ENCODE results near the gene NTF4.
A peak's percentile ranks its signal among the peaks of the same experiment; 100 is the strongest.
"Not testable (repeated sequence)": the region's sequence is repeated elsewhere in the genome, so short reads cannot be mapped to it uniquely, and the experiment has no call there.

NTF4 gene

DNA sequence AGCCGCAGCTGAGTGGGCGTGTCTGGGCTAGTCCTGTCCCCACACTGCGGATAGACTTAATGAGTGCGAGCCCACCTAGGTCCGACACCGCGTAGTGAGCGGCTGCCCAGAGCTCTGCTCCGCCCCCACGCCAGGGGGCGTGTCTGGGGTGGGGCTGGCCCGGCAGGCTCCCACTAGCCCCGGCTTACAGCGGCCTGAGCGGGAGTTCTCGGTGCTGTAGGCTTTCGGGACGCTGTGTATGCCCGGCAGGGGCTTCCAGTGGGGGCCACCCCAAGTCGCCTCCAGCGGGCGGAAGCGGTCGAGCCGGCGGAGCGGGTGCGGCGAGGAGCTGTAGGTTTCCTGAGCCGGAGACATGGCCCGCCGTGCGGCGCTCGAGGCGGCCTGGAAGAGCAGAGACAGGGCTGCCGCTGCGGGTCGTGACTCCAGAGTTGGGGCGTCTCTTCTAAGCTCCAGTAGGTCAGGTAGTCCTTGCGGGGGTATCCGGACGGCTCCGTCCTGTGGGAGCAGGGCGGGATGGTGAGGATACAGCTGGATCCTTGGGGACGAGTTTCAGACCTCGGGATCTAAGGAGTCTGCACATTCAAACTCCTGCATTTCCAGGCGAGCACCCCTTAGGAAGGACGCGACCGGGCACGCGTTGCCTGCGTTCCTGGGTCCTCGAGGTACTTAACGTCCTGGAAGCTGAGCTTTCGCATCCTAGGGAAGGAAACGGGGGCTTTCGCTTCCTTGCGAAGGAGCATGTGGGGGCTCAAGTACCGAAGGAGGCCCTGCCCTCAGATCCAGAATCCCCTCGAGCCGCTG is 8.3 kb downstream of the NTF4 start:
- peak; percentile 27 for DNase-seq

DNA sequence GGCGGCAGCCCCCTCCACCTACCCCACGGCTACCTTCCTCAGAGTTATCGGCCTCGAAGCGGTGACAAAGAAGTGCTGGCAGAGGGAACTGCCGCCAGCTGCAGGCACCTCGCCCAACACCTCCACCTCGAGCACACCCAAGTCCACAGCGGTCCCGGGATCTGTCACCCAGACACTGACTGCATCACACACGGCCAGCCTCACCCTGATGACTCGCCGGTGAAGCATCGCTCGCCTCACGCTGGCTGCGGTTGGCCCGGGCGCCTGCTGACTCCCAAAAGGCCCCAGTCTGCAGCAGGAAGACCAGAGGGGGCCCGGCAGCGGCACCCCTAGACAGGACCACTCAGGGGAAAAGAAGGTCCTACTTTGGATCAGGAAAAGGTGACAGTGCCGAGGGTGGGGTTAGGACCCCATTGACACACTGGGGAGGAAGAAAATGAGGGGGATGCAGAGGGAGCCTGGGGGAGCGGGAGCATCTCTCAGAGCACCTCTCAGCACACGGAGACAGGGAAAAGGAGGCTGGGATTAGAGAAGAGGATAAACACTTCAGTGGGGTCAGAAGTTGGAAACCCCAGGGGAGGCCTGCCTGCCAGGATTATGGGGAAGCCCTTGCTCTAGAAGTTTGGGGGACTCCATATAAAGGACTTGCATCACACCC is 14.1 kb downstream of the NTF4 start:
- DNase-seq = not testable (repeated sequence)

DNA sequence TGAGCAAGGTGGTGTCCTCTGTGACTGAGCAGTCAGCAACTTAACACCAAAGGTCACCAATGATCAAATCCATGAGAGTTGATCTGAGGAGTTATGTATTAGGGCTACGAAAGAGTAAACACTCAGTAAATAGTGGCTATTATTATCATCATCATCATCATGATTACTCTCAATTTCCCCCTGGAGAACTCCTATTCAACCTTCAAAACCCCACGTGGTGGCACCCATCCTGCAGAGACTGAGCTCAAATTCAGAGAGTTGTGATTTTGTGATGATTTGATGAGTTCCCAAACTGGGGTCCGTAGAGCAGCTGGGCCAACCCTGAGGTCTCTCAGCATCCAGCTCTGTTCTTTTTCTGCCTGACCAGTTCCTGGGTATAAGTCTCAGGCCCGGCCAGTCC is 14.8 kb downstream of the NTF4 start:
- not testable (repeated sequence) for DNase-seq

DNA sequence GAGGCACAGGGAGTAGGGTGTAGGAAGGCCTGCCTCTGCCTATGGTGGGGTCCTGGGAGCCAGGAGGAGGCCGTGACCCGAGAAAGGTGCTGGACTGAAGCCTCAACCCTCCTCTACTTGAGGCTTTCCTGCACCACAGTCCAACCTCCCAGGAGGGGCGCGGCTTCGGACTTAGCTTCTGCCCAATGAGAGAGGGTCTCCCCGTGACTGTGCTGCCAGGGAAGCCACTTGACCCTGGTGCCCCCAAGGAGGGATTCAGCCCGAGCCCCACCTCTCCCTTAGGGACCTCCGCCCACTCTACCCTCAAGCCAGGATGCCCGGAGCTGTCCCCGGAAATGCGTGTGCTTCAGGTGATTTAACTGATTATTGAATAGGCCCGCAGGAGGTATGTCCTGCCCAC is 15.6 kb downstream of the NTF4 start, which contains the start of gene CGB8:
CGB8 (minus strand) TSS at position 101 of the 400 bp plus-strand sequence. CDS start 372 bp downstream, outside the sequence.
- DNase-seq = not testable (repeated sequence)

DNA sequence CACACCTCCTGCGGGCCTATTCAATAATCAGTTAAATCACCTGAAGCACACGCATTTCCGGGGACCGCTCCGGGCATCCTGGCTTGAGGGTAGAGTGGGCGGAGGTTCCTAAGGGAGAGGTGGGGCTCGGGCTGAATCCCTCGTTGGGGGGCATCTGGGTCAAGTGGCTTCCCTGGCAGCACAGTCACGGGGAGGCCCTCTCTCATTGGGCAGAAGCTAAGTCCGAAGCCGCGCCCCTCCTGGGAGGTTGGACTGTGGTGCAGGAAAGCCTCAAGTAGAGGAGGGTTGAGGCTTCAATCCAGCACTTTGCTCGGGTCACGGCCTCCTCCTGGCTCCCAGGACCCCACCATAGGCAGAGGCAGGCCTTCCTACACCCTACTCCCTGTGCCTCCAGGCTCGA is 21.1 kb downstream of the NTF4 start, which contains the start of gene CGB5:
CGB5 (plus strand) TSS at position 301 of the 400 bp plus-strand sequence. CDS start 362 bp downstream, outside the sequence.
- DNase-seq = not testable (repeated sequence)

DNA sequence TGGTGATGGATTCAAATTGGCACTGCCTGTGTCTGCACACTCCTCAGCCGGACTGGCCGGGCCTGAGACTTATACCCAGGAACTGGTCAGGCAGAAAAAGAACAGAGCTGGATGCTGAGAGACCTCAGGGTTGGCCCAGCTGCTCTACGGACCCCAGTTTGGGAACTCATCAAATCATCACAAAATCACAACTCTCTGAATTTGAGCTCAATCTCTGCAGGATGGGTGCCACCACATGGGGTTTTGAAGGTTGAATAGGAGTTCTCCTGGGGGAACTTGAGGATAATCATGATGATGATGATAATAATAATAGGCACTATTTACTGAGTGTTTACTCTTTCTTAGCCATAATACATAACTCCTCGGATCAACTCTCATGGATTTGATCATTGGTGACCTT is 22.0 kb downstream of the NTF4 start:
- DNase-seq = not testable (repeated sequence)

DNA sequence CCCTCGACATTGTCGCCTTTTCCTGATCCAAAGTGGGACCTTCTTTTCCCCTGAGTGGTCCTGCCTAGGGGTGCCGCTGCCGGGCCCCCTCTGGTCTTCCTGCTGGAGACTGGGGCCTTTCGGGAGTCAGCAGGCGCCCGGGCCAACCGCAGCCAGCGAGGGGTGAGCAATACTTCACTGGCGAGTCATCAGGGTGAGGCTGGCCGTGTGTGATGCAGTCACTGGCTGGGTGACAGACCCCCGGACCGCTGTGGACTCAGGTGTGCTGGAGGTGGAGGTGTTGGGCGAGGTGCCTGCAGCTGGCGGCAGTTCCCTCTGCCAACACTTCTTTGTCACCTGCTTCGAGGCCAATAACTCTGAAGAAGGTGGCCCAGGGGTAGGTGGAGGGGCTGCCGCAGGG is 22.4 kb downstream of the NTF4 start:
- no peak for DNase-seq

DNA sequence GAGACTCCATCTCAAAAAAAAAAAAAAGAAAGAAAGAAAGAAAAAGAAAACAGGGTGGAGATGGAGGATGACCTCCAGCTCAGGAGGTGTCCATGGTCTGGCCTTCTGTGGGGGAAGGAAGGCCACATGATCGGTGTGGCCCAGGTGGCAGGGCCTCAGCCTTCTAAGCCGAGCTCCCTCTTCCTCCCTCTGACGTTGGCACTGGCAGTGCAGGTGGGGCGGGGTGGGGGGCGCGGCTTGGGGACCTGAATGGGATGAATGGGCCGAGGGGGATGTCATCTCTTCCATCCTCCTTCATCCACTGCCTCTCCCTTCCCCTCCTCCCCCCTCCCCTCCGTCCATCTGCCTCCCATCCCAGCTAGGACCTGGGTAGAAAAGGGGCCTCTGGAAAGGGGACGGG is 24.9 kb downstream of the NTF4 start:
- not testable (repeated sequence) for DNase-seq

DNA sequence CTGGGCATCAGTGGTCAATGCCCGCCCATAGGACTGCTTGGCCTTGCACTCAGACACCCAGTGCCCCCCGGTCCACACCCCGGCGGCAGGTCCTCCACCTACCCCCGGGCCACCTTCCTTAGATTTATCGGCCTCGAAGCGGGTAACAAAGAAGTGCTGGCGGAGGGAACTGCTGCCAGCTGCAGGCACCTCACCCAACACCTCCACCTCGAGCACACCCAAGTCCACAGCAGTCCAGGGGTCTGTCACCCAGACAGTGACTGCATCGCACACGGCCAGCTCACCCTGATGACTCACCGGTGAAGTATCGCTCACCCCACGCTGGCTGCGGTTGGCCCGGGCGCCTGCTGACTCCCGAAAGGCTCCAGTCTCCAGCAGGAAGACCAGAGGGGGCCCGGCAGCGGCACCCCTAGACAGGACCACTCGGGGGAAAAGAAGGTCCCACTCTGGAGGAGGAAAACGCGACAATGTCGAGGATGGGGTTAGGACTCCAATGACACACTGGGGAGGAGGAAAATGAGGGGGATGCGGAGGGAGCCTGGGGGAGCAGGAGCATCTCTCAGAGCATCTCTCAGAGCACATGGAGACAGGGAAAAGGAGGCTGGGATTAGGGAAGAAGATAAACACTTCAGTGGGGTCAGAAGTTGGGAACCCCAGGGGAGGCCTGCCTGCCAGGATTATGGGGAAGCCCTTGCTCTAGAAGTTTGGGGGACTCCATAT is 25.9 kb downstream of the NTF4 start:
- DNase-seq = not testable (repeated sequence)

DNA sequence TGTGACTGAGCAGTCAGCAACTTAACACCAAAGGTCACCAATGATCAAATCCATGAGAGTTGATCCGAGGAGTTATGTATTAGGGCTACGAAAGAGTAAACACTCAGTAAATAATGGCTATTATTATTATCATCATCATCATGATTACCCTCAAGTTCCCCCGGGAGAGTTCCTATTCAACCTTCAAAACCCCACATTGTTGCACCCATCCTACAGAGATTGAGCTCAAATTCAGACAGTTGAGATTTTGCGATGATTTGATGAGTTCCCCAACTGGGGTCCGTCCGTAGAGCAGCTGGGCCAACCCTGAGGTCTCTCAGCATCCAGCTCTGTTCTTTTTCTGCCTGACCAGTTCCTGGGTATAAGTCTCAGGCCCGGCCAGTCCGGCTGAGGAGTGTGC is 26.5 kb downstream of the NTF4 start:
- DNase-seq = not testable (repeated sequence)

DNA sequence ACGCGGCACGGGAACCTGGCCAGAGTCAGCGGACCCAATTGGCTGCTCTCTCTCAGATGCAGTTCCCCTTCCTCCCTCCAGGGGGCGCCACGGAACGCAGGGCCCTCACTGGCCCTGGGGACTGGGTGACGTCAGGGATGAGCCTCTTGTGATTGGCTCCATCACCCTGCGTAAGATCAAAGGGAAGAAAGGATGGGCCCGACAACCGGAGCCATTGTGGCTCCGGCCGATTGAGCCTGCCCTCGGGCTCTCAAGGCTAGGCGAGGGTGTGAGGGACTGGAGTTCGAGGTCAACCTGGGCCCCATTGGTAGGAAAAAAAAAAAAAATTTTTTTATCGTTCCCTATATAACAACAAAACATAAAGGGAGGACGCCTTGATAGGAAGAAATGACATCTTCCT is 27.8 kb downstream of the NTF4 start, which contains the start of gene CGB1:
CGB1 (minus strand) TSS at position 81 of the 400 bp plus-strand sequence. CDS start 184 bp downstream, outside the sequence.
- not testable (repeated sequence) for DNase-seq

DNA sequence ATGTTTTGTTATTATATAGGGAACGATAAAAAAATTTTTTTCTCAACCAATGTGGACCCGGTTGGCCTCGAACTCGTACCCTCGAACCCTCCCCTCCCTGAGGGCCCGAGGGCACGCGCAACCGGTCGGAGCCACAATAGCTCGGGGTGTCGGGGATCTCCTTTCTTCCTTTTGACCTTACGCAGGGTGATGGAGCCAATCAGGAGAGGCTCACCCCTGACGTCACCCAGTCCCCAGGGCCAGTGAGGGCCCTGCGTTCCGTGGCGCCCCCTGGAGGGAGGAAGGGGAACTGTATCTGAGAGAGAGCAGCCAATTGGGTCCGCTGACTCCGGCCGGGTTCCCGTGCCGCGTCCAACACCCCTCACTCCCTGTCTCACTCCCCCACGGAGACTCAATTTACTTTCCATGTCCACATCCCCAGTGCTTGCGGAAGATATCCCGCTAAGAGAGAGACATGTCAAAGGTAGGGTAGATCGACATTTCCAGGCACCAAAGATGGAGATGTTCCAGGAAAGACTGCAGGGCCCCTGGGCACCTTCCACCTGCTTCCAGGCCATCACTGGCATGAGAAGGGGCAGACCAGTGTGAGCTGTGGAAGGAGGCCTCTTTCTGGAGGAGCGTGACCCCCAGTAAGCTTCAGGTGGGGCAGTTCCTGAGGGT is 32.8 kb downstream of the NTF4 start, which contains the start of gene CGB2:
CGB2 (plus strand) TSS at position 249 of the 660 bp plus-strand sequence; CDS start at position 455, 206 bp downstream.
- peak; percentile 18 for DNase-seq

DNA sequence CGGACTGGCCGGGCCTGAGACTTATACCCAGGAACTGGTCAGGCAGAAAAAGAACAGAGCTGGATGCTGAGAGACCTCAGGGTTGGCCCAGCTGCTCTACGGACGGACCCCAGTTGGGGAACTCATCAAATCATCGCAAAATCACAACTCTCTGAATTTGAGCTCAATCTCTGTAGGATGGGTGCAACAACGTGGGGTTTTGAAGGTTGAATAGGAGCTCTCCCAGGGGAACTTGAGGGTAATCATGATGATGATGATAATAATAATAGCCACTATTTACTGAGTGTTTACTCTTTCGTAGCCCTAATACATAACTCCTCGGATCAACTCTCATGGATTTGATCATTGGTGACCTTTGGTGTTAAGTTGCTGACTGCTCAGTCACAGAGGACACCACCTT is 34.3 kb downstream of the NTF4 start:
- DNase-seq = not testable (repeated sequence)

DNA sequence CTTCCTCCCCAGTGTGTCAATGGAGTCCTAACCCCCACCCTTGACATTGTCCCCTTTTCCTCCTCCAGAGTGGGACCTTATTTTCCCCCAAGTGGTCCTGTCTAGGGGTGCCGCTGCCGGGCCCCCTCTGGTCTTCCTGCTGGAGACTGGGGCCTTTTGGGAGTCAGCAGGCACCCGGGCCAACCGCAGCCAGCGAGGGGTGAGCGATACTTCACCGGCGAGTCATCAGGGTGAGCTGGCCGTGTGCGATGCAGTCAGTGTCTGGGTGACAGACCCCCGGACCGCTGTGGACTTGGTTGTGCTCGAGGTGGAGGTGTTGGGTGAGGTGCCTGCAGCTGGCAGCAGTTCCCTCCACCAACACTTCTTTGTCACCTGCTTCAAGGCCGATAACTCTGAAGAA is 34.9 kb downstream of the NTF4 start:
- DNase-seq = not testable (repeated sequence)

DNA sequence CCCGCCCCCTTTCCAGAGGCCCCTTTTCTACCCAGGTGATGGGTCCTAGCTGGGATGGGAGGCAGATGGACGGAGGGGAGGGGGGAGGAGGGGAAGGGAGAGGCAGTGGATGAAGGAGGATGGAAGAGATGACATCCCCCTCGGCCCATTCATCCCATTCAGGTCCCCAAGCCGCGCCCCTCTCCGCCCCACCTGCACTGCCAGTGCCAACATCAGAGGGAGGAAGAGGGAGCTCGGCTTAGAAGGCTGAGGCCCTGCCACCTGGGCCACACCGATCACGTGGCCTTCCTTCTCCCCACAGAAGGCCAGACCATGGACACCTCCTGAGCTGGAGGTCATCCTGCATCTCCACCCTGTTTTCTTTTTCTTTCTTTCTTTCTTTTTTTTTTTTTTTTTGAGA is 35.9 kb downstream of the NTF4 start:
- DNase-seq = not testable (repeated sequence)

DNA sequence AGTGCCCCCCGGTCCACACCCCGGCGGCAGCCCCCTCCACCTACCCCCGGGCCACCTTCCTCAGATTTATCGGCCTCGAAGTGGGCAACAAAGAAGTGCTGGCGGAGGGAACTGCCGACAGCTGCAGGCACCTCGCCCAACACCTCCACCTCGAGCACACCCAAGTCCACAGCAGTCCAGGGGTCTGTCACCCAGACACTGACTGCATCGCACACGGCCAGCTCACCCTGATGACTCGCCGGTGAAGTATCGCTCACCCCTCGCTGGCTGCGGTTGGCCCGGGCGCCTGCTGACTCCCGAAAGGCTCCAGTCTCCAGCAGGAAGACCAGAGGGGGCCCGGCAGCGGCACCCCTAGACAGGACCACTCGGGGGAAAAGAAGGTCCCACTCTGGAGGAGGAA is 39.0 kb downstream of the NTF4 start:
- DNase-seq = not testable (repeated sequence)

DNA sequence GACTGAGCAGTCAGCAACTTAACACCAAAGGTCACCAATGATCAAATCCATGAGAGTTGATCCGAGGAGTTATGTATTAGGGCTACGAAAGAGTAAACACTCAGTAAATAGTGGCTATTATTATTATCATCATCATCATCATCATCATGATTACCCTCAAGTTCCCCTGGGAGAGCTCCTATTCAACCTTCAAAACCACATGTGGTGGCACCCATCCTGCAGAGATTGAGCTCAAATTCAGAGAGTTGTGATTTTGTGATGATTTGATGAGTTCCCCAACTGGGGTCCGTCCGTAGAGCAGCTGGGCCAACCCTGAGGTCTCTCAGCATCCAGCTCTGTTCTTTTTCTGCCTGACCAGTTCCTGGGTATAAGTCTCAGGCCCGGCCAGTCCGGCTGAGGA is 39.5 kb downstream of the NTF4 start:
- DNase-seq = not testable (repeated sequence)

DNA sequence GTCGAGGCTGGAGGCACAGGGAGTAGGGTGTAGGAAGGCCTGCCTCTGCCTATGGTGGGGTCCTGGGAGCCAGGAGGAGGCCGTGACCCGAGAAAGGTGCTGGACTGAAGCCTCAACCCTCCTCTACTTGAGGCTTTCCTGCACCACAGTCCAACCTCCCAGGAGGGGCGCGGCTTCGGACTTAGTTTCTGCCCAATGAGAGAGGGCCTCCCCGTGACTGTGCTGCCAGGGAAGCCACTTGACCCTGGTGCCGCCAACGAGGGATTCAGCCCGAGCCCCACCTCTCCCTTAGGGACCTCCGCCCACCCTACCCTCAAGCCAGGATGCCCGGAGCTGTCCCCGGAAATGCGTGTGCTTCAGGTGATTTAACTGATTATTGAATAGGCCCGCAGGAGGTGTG is 40.4 kb downstream of the NTF4 start, which contains the start of gene CGB3:
CGB3 (minus strand) TSS at position 101 of the 400 bp plus-strand sequence. CDS start 362 bp downstream, outside the sequence.
- not testable (repeated sequence) for DNase-seq

DNA sequence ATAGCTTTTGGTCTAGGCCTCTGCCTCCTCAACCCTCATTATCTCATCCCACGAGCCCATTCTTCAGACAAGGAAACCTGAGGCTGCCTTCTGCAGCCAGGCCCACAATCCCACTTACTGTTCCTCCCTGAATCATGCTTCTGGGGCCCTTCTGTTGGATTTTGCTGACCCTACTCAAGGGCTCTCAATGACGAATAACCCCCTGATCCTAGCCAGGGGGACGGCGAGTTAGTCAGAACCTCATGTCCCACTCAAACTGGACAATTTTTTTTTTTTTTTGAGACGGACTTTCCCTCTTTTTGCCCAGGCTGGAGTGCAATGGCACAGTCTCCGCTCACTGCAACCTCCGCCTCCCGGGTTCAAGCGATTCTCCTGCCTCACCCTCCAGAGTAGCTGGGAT is 42.5 kb downstream of the NTF4 start:
- no peak for DNase-seq

DNA sequence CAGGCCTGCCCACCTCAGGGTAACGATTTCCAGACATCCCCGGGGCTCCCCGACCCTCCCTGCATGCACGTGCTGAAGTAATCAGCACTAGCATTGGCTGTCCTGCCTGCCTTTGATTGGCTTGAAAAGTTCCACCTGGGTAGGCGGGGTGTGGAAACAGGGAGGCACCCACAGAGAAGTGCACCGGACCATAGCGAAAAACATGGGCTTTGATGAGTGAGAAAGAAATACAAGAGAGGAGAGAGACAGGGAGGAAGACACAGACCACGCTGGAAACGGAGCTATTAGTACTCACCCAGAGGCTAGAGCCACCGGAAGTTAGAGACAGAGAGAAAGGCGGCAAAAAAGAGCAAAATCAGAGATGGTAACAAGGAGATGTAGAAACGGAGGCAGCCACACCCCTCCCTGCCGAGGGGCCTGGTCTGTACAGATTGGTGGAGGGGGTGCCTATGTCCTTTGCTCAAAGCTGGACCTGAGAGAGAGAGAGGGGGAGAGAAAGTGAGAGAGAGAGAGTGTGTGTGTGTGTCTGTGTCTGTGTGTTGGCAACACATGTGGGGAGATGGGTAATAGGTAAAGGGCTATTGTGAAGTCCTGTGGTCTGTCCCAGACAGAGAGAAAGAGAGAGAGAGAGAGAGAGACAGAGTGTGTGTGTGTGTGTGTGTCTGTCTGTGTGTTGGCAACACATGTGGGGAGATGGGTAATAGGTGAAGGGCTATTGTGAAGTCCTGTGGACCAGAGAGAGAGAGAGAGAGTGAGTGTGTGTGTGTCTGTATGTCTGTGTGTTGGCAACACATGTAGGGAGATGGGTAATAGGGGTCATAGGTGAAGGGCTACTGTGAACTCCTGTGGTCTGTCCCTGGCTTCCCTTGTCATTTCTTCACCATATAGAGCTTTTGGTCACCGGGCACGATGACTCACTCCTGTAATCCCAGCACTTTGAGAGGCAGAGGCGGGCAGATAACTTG is 43.4 kb downstream of the NTF4 start:
- no peak for DNase-seq

DNA sequence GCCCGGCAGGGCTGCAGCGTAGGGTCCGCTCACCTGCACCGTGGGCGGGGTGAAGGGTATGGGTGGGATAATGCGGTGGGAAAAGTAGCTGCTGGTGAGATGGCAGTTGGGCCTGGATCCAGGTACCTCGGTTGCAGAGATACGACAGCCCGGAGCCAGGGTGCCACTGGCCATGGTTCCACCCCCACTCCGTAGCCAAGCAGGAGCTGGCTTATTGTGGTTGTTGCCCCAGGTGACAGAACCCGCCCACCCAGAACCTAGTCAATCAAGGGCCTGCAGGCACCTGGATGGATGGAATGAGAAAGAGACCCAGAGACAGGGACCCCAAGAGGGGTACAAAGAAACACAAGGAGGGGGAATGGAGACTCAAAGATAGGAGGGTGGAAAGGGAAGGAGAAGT is 44.3 kb downstream of the NTF4 start:
- DNase-seq = no peak

Measured in effector CD8-positive, alpha-beta T cell (primary cell).